HepG2 (cell line): ENCODE results near the gene CEACAM16. TPM values are rescaled to one million over a fixed set of nuclear protein-coding genes. Genes with fewer than 3 reads are reported as not detected.

Experiments
- CBX1 ChIP-seq: IDR thresholded peaks from one replicate; pipeline ENCODE4 v1.6.1; 2016; ENCODE audit warnings: antibody characterized with exemption, low read depth
- CREB1 ChIP-seq, 2 experiments: fragments of 450-650 bp in 1 of 2; IDR thresholded peaks; 2 replicates each; pipeline ENCODE4 v1.6.1; 2016 to 2017; ENCODE audit warnings: control low read depth in 1 of 2, mild to moderate bottlenecking in 1 of 2, missing compliant biosample characterization in 1 of 2, missing genetic modification characterization in 1 of 2
- MLLT10 ChIP-seq: sonication (generic); formaldehyde crosslinking; IDR thresholded peaks from 2 replicates; pipeline ENCODE4 v1.4.0; 2020; ENCODE audit warnings: missing genetic modification reagents
- MYC ChIP-seq: sonication (generic); formaldehyde crosslinking; IDR thresholded peaks from 2 replicates; pipeline ENCODE4 v1.9.0; 2021; ENCODE audit warnings: missing genetic modification reagents, borderline replicate concordance
- NFIC ChIP-seq: IDR thresholded peaks from 2 replicates; pipeline ENCODE4 v1.6.1; 2012; ENCODE audit warnings: mild to moderate bottlenecking, low read length, inconsistent platforms
- PRMT3 ChIP-seq: sonication (generic); formaldehyde crosslinking; IDR thresholded peaks from 2 replicates; pipeline ENCODE4 v1.8.1; 2022; ENCODE audit warnings: low read depth, mild to moderate bottlenecking, moderate library complexity, missing genetic modification reagents, borderline replicate concordance
- RARG ChIP-seq: sonication (generic); formaldehyde crosslinking; IDR thresholded peaks from 2 replicates; pipeline ENCODE4 v1.4.0; 2020; ENCODE audit warnings: low read depth, mild to moderate bottlenecking, missing genetic modification reagents
- RCOR2 ChIP-seq: IDR thresholded peaks from 2 replicates; pipeline ENCODE4 v1.6.1; 2016; ENCODE audit warnings: missing biosample characterization, missing genetic modification reagents
- SIX4 ChIP-seq: sonication (generic); formaldehyde crosslinking; IDR thresholded peaks from 2 replicates; pipeline ENCODE4 v1.4.0; 2020; ENCODE audit warnings: missing genetic modification reagents
- TBX3 ChIP-seq: fragments of 450-650 bp; IDR thresholded peaks from 2 replicates; pipeline ENCODE4 v1.6.1; 2017; ENCODE audit warnings: antibody characterized with exemption, mild to moderate bottlenecking, inconsistent platforms, borderline replicate concordance
- TGIF2 ChIP-seq: IDR thresholded peaks from 2 replicates; pipeline ENCODE4 v1.6.1; 2016; ENCODE audit warnings: control low read depth, missing compliant biosample characterization
- ZMYM3 ChIP-seq: sonication (generic); formaldehyde crosslinking; IDR thresholded peaks from 2 replicates; pipeline ENCODE4 v1.5.1; 2020; ENCODE audit warnings: mild to moderate bottlenecking, missing genetic modification reagents
- ZNF605 ChIP-seq: sonication (generic); formaldehyde crosslinking; IDR thresholded peaks from 2 replicates; pipeline ENCODE4 v1.8.0; 2022; ENCODE audit warnings: mild to moderate bottlenecking, missing genetic modification reagents
- ZNF703 ChIP-seq: sonication (generic); formaldehyde crosslinking; IDR thresholded peaks from 2 replicates; pipeline ENCODE4 v1.5.1; 2020; ENCODE audit warnings: missing genetic modification reagents, mild to moderate bottlenecking, moderate library complexity, borderline replicate concordance
- ZNF878 ChIP-seq: sonication (generic); formaldehyde crosslinking; IDR thresholded peaks from 2 replicates; pipeline ENCODE4 v1.8.1; 2023; ENCODE audit warnings: mild to moderate bottlenecking, missing genetic modification reagents, moderate library complexity
- polyA plus RNA-seq, 8 experiments: library from polyadenylated mRNA; depleted of rRNA in 3 of 8; stranded (reverse) in 7 of 8; unstranded in 1 of 8; fragments of >200 nt; fragmentation: Illumina TruSeq in 4 of 8; extraction: Trizol in 4 of 8; gene quantifications; 2 replicates each; pipeline versions ENCODE4 v1.2.1 to v1.2.3, GENCODE V29; 2011 to 2016; ENCODE audit warnings: low read depth in 4 of 8, missing spikeins in 1 of 8, mixed read lengths in 1 of 8; ENCODE audit not compliant: insufficient read depth in 1 of 8
- total RNA-seq, 5 experiments: library from RNA; depleted of rRNA; stranded (reverse); fragments of >200 nt; fragmentation: Illumina TruSeq; extraction: Trizol; gene quantifications; 2 replicates each; pipeline ENCODE4 v1.2.3, GENCODE V29; 2016; ENCODE audit warnings: low read depth in 1 of 5
- TF ChIP-seq, protein P1 (sequence below): sonication (generic); formaldehyde crosslinking; IDR thresholded peaks from 2 replicates; pipeline ENCODE4 v1.5.0; 2020; ENCODE audit warnings: mild to moderate bottlenecking, missing genetic modification reagents, borderline replicate concordance
- TF ChIP-seq, protein P2 (sequence below): sonication (generic); formaldehyde crosslinking; IDR thresholded peaks from 2 replicates; pipeline ENCODE4 v1.8.1; 2023; ENCODE audit warnings: missing genetic modification reagents, inconsistent platforms, borderline replicate concordance

CEACAM16 gene
- total and polyA plus RNA-seq, 2 of the 13 experiments (the other 11 are each of a cell fraction or from before 2014, with no cell fraction given), result not detected

DNA sequence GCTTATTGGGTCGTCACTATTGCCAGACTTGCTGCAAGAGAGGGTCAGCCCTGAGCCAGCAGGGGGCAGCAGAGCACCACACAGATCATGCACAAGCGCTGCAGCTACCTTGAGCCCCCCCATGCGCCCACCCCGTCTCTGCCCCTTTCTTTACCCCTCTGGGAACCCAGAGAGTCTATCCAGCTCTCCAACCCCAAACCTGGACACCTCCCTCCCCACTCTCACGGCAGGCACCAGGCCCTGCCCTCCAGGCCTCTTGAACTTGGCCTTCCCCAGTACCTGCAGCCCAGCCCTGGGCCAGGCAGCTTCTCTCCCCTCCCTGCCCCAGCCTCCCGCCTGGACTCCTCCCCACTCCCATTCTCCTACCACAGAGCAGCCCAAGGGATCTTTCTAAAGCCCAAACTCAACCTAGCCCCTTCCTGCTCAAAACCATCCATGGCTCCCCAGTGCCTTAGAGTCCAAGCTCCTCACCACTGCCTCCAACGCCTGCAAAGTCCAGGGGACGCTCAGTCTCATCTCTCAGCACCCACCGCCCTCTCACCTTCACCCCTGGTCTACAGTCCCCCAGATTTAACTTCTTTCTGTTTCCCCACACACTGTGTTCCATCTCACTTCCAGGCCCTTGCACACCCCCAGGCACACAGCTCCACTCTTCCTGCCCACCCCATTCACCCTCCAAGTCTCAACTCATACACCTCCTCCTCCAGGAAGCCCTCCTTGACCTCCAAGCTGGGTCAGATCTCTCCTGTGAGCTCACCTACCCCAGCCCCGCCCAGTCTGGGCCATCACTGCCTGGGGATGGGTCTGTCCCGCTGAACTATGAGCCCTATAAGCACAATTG, 9.4 kb upstream of the CEACAM16 start (continued):
- TF ChIP-seq ZNF703 (CRISPR knock-in tag) (no peak), ZMYM3 (CRISPR knock-in tag) (peak; percentile 74), MYC (CRISPR knock-in tag) (no peak), RCOR2 (CRISPR knock-in tag) (no peak), MLLT10 (no peak), ZNF878 (CRISPR knock-in tag) (no peak), CBX1 (no peak), RARG (no peak), ZNF605 (CRISPR knock-in tag) (no peak), PRMT3 (CRISPR knock-in tag) (no peak), NFIC (no peak), TGIF2 (no peak), CREB1 (IDR thresholded peaks at IDR 0.05) (no peak), CREB1 (CRISPR knock-in tag; IDR thresholded peaks at IDR 0.05) (no peak), SIX4 (CRISPR knock-in tag) (no peak), TBX3 (no peak)
- TF ChIP-seq, protein P1, sequence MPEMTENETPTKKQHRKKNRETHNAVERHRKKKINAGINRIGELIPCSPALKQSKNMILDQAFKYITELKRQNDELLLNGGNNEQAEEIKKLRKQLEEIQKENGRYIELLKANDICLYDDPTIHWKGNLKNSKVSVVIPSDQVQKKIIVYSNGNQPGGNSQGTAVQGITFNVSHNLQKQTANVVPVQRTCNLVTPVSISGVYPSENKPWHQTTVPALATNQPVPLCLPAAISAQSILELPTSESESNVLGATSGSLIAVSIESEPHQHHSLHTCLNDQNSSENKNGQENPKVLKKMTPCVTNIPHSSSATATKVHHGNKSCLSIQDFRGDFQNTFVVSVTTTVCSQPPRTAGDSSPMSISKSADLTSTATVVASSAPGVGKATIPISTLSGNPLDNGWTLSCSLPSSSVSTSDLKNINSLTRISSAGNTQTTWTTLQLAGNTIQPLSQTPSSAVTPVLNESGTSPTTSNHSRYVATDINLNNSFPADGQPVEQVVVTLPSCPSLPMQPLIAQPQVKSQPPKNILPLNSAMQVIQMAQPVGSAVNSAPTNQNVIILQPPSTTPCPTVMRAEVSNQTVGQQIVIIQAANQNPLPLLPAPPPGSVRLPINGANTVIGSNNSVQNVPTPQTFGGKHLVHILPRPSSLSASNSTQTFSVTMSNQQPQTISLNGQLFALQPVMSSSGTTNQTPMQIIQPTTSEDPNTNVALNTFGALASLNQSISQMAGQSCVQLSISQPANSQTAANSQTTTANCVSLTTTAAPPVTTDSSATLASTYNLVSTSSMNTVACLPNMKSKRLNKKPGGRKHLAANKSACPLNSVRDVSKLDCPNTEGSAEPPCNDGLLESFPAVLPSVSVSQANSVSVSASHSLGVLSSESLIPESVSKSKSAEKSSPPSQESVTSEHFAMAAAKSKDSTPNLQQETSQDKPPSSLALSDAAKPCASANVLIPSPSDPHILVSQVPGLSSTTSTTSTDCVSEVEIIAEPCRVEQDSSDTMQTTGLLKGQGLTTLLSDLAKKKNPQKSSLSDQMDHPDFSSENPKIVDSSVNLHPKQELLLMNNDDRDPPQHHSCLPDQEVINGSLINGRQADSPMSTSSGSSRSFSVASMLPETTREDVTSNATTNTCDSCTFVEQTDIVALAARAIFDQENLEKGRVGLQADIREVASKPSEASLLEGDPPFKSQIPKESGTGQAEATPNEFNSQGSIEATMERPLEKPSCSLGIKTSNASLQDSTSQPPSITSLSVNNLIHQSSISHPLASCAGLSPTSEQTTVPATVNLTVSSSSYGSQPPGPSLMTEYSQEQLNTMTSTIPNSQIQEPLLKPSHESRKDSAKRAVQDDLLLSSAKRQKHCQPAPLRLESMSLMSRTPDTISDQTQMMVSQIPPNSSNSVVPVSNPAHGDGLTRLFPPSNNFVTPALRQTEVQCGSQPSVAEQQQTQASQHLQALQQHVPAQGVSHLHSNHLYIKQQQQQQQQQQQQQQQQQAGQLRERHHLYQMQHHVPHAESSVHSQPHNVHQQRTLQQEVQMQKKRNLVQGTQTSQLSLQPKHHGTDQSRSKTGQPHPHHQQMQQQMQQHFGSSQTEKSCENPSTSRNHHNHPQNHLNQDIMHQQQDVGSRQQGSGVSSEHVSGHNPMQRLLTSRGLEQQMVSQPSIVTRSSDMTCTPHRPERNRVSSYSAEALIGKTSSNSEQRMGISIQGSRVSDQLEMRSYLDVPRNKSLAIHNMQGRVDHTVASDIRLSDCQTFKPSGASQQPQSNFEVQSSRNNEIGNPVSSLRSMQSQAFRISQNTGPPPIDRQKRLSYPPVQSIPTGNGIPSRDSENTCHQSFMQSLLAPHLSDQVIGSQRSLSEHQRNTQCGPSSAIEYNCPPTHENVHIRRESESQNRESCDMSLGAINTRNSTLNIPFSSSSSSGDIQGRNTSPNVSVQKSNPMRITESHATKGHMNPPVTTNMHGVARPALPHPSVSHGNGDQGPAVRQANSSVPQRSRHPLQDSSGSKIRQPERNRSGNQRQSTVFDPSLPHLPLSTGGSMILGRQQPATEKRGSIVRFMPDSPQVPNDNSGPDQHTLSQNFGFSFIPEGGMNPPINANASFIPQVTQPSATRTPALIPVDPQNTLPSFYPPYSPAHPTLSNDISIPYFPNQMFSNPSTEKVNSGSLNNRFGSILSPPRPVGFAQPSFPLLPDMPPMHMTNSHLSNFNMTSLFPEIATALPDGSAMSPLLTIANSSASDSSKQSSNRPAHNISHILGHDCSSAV (CRISPR knock-in tag), result no peak
- TF ChIP-seq, protein P2, sequence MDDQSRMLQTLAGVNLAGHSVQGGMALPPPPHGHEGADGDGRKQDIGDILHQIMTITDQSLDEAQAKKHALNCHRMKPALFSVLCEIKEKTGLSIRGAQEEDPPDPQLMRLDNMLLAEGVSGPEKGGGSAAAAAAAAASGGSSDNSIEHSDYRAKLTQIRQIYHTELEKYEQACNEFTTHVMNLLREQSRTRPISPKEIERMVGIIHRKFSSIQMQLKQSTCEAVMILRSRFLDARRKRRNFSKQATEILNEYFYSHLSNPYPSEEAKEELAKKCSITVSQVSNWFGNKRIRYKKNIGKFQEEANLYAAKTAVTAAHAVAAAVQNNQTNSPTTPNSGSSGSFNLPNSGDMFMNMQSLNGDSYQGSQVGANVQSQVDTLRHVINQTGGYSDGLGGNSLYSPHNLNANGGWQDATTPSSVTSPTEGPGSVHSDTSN (CRISPR knock-in tag), result no peak
